K562 (cell line): ENCODE measurements around the gene CFDP1. TPM values are rescaled to one million over a fixed set of nuclear protein-coding genes. Genes with fewer than 3 reads are reported as not detected.

Experiments
- ATAC-seq: fragments of 200-7000 bp; cut with Tn5 transposase; 3 replicates; pipeline ENCODE4 v1.9.1; 2020; ENCODE audit warnings: moderate library complexity
- BruUV-seq: library from RNA; stranded (reverse); fragments of 400-500 nt; replicated peaks from 2 replicates; lab custom pipeline; 2021; lab: Mats Ljungman, UMichigan
- CTCF ChIA-PET: fragments of 300-600 bp; formaldehyde crosslinking; extraction: SDS; loops from one replicate; lab custom pipeline; 2021; ENCODE audit warnings: low intra/inter-chr PET ratio; lab: Yijun Ruan, JAX
- POLR2A ChIA-PET: fragments of 300-600, 350-650 bp; sonication (Branson Sonifier 250); formaldehyde crosslinking; extraction: SDS; loops from one replicate; lab custom pipeline; 2021; ENCODE audit warnings: antibody characterized with exemption, inconsistent platforms; lab: Yijun Ruan, JAX
- DNase-seq, 4 experiments: peaks; one replicate each; pipeline versions ENCODE4 v3.0.0 to v3.0.0-alpha.2; 2011 to 2018; ENCODE audit warnings: low spot score in 3 of 4, mixed read lengths in 3 of 4; ENCODE audit errors: extremely low read depth in 1 of 4
- FAIRE-seq: peaks from 2 replicates; lab custom pipeline; 2011; peaks lifted over from hg19 to GRCh38; lab: Jason Lieb, UNC
- H2AFZ ChIP-seq: 2 replicates; pipeline ENCODE4 v1.6.0; 2011; ENCODE audit warnings: low read depth, low read length, control low read depth, inconsistent platforms
- H3K27ac ChIP-seq: fragments of 200-600 bp; 3 replicates; pipeline ENCODE4 v1.8.0; 2011; ENCODE audit warnings: low read depth, mild to moderate bottlenecking, control low read depth, inconsistent platforms, low read length, moderate library complexity, mixed read lengths; ENCODE audit errors: extremely low read depth
- H3K27me3 ChIP-seq, 2 experiments: fragments of 300-600 bp in 1 of 2; 2 replicates in 1 of 2; 3 replicates in 1 of 2; pipeline versions ENCODE4 v1.6.0 to v1.8.0; 2011; ENCODE audit warnings: inconsistent platforms in 2 of 2, low read length in 2 of 2, mild to moderate bottlenecking in 1 of 2, mixed read lengths in 1 of 2, moderate library complexity in 1 of 2; ENCODE audit not compliant: control insufficient read depth in 2 of 2, insufficient read depth in 2 of 2
- H3K36me3 ChIP-seq: fragments of 300-600 bp; 3 replicates; pipeline ENCODE4 v1.8.0; 2011; ENCODE audit warnings: mild to moderate bottlenecking, low read length, inconsistent platforms; ENCODE audit not compliant: control insufficient read depth, insufficient read depth
- H3K4me1 ChIP-seq, 2 experiments: fragments of 200-600 bp in 1 of 2; replicated peaks in 1 of 2; 2 replicates in 1 of 2; 3 replicates in 1 of 2; pipeline versions ENCODE4 v1.5.1 to v1.8.0; 2011; ENCODE audit warnings: inconsistent platforms in 2 of 2, low read length in 2 of 2, mild to moderate bottlenecking in 1 of 2, mixed read lengths in 1 of 2, moderate library complexity in 1 of 2; ENCODE audit not compliant: control insufficient read depth in 2 of 2, insufficient read depth in 2 of 2
- H3K4me2 ChIP-seq: 2 replicates; pipeline ENCODE4 v1.6.1; 2011; ENCODE audit warnings: low read length, control low read depth, inconsistent platforms, mixed read lengths; ENCODE audit not compliant: insufficient read depth
- H3K4me3 ChIP-seq: fragments of 200-600 bp; sonication (generic), shearing (Covaris generic); 2 replicates; pipeline ENCODE4 v1.5.1; 2016; ENCODE audit warnings: control low read depth, inconsistent platforms
- H3K79me2 ChIP-seq: fragments of 200-600 bp; 3 replicates; pipeline ENCODE4 v1.8.0; 2011; ENCODE audit warnings: low read length, inconsistent platforms; ENCODE audit not compliant: control insufficient read depth, insufficient read depth
- H3K9ac ChIP-seq, 2 experiments: 2 replicates each; pipeline versions ENCODE4 v1.6.0 to v1.6.1; 2011; ENCODE audit warnings: low read depth in 2 of 2, low read length in 2 of 2, control low read depth in 1 of 2, inconsistent platforms in 1 of 2, mild to moderate bottlenecking in 1 of 2, mixed read lengths in 1 of 2; ENCODE audit not compliant: insufficient read depth in 1 of 2
- H3K9me1 ChIP-seq: one replicate; pipeline ENCODE4 v1.6.0; 2011; ENCODE audit warnings: inconsistent platforms, mild to moderate bottlenecking, low read length, moderate library complexity; ENCODE audit not compliant: control insufficient read depth, insufficient read depth
- H3K9me3 ChIP-seq: replicated peaks from 2 replicates; pipeline ENCODE4 v1.5.1; 2011; ENCODE audit warnings: low read depth, low read length, inconsistent platforms; ENCODE audit not compliant: control insufficient read depth, insufficient read depth
- H4K20me1 ChIP-seq: replicated peaks from 2 replicates; pipeline ENCODE4 v1.6.1; 2011; ENCODE audit warnings: low read length, inconsistent platforms, mixed read lengths; ENCODE audit not compliant: control insufficient read depth, insufficient read depth
- ETV5 ChIP-seq: sonication (generic); formaldehyde crosslinking; IDR thresholded peaks from 2 replicates; pipeline ENCODE4 v1.4.0; 2020; ENCODE audit warnings: low read depth, mild to moderate bottlenecking, missing genetic modification reagents
- NFYB ChIP-seq: IDR thresholded peaks from 2 replicates; pipeline ENCODE4 v1.6.1; 2011; ENCODE audit warnings: mild to moderate bottlenecking, moderate library complexity; ENCODE audit not compliant: insufficient read length; ENCODE audit errors: extremely low read depth
- WGBS: fragments of 100-300 bp; shearing (Covaris generic); methylation state at CpG from one replicate; pipeline ENCODE4 v1.1.6; 2016; ENCODE audit warnings: low coverage, mixed read lengths; ENCODE audit not compliant: insufficient coverage; ENCODE audit errors: missing lambda C conversion rate; 5-methylcytosine and 5-hydroxymethylcytosine counted together
- in situ Hi-C: fragments of 300-500 bp; cut with MboI; formaldehyde crosslinking; loops from 4 replicates; pipeline ENCODE4 v1.15.0; 2018; ENCODE audit warnings: inconsistent platforms, mixed read lengths
- intact Hi-C: fragments of 100-400 bp; cut with micrococcal nuclease; formaldehyde crosslinking; loops from 2 replicates; pipeline ENCODE4 v1.14.2; 2022
- polyA plus RNA-seq, 8 experiments: library from polyadenylated mRNA; depleted of rRNA in 4 of 8; stranded (reverse) in 5 of 8; unstranded in 3 of 8; fragments of >200 nt; fragmentation: Nextera tagmentation in 2 of 8; fragmentation: Illumina TruSeq in 1 of 8; extraction: Ambion mirVana in 2 of 8; extraction: Trizol in 1 of 8; gene quantifications; 2 replicates each; pipeline versions ENCODE4 v1.2.1 to v1.2.3, GENCODE V29; 2011 to 2014; ENCODE audit warnings: inconsistent platforms in 1 of 8, missing spikeins in 1 of 8
- total RNA-seq, 7 experiments: library from RNA; depleted of rRNA in 6 of 7; stranded (reverse); fragments of >200 nt in 6 of 7; fragmentation: Illumina TruSeq in 2 of 7; extraction: Trizol in 2 of 7; gene quantifications; 2 replicates each; pipeline versions ENCODE4 v1.2.1 to v1.2.3, GENCODE V29; 2011 to 2021; ENCODE audit warnings: low replicate concordance in 1 of 7
- TF ChIP-seq, protein P1 (sequence below): IDR thresholded peaks from 2 replicates; pipeline ENCODE4 v1.6.1; 2012; ENCODE audit warnings: low read depth, low read length, improper control_type of control experiment, borderline replicate concordance
- TF ChIP-seq, protein P2 (sequence below): sonication (generic); formaldehyde crosslinking; IDR thresholded peaks from 2 replicates; pipeline ENCODE4 v1.8.0; 2022; ENCODE audit warnings: missing genetic modification reagents, mild to moderate bottlenecking, borderline replicate concordance
- TF ChIP-seq, protein P3 (sequence below): fragments of 250-450 bp; sonication (Bioruptor Pico); IDR thresholded peaks from 2 replicates; pipeline ENCODE4 v1.5.0; 2021; ENCODE audit warnings: mild to moderate bottlenecking, moderate library complexity
- TF ChIP-seq, protein P4 (sequence below): fragments of 450-650 bp; IDR thresholded peaks from 2 replicates; pipeline ENCODE4 v1.6.1; 2017; ENCODE audit warnings: mild to moderate bottlenecking, moderate library complexity
- TF ChIP-seq, protein P5 (sequence below): fragments of 250-450 bp; sonication (Bioruptor Pico); IDR thresholded peaks from 2 replicates; pipeline ENCODE4 v1.8.0; 2021; ENCODE audit warnings: moderate library complexity, mild to moderate bottlenecking, inconsistent platforms
- TF ChIP-seq, protein P6 (sequence below): fragments of 450-650 bp; formaldehyde crosslinking; IDR thresholded peaks from 2 replicates; pipeline ENCODE4 v1.4.0; 2020; ENCODE audit warnings: mild to moderate bottlenecking, moderate library complexity

The CFDP1 gene
- total and polyA plus RNA-seq, 9 of the 15 experiments (the other 6 are each of a cell fraction or from before 2014, with no cell fraction given): 31.5 to 78.4 (median 61.7) TPM

DNA sequence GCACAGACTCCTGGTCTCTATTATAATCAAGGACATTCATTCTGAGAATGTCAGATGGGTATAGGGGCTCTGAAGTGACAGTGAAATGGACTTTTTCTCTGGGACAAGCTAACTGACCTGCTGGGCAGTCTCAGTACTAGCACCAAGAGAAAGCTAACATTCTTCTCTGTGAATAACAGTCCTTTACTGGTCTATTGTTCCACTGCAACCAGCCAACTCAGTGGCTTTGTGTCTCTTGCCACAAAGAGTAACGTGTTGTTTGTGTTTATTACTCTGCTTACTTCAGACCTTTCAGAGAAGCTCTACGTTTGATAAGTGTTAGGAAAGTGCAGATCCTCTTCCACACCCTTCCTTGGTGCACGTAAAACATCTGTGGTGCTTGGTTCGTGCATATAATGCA is 120.4 kb downstream of the CFDP1 start (continued):
- TF ChIP-seq, protein P1, sequence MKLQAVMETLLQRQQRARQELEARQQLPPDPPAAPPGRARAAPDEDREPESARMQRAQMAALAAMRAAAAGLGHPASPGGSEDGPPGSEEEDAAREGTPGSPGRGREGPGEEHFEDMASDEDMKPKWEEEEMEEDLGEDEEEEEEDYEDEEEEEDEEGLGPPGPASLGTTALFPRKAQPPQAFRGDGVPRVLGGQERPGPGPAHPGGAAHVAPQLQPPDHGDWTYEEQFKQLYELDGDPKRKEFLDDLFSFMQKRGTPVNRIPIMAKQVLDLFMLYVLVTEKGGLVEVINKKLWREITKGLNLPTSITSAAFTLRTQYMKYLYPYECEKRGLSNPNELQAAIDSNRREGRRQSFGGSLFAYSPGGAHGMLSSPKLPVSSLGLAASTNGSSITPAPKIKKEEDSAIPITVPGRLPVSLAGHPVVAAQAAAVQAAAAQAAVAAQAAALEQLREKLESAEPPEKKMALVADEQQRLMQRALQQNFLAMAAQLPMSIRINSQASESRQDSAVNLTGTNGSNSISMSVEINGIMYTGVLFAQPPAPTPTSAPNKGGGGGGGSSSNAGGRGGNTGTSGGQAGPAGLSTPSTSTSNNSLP: no peak
- TF ChIP-seq ETV5 (CRISPR knock-in tag): no peak
- TF ChIP-seq, protein P2, sequence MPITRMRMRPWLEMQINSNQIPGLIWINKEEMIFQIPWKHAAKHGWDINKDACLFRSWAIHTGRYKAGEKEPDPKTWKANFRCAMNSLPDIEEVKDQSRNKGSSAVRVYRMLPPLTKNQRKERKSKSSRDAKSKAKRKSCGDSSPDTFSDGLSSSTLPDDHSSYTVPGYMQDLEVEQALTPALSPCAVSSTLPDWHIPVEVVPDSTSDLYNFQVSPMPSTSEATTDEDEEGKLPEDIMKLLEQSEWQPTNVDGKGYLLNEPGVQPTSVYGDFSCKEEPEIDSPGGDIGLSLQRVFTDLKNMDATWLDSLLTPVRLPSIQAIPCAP (CRISPR knock-in tag): no peak
- TF ChIP-seq, all 486 proteins: peak for 0

DNA sequence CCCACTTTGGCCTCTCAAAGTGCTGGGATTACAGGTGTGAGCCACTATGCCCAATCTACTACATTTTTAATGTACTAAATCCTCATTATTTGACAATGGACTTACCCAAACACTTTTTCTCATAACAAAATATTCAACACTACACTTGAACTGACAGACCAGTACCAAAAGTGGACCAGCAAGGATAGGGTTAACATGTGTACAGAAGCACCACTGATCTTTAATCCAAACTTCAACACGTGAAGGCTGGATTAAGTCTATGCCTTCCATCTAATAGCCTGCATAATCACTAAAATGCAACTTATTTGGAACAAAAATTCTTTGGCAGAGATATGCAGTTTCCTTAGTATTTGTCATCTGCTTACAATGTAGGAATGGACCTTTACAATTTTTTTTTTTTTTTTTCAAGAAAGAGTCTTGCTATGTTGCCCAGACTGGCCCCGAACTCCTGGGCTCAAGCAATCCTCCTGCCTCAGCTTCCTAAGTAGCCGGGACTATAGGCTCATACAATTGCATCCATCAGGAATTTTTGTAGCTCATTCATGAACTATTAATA is 121.8 kb downstream of the CFDP1 start:
- H3K27me3 ChIP-seq: no peaks in the 10 kb centered on the region
- H3K4me3 ChIP-seq: no peak overlapping the region
- ChIA-PET POLR2A (interaction anchor here (0.9 to 1.3 kb wide), 2 partner anchors 13 to 18 kb away, joined by 4 read pairs; no protein-coding TSS in a partner anchor), CTCF (no interaction called here)
- FAIRE-seq: no peak
- WGBS: 53% methylated on average over 3 of the region's 3 CpGs
- peaks cover 4% of the 10 kb centered on the region; the same call in 1 of the 3 replicates for H3K36me3 ChIP-seq
- no peak overlapping the region for H3K27ac ChIP-seq
- no peaks in the 10 kb centered on the region for H3K9me1 ChIP-seq
- H3K4me1 ChIP-seq: peaks cover 3 to 22% of the 10 kb centered on the region in 2 experiments; a peak in 4 of 5 replicates
- H4K20me1 ChIP-seq: no peaks in the 10 kb centered on the region
- no peak overlapping the region for H3K4me2 ChIP-seq
- no peaks in the 10 kb centered on the region for H3K9me3 ChIP-seq
- H3K79me2 ChIP-seq: no peaks in the 10 kb centered on the region
- BruUV-seq: no TSS peak
- no peak overlapping the region for H2AFZ ChIP-seq
- DNase-seq: no peak
- intact Hi-C loops: no loop called here
- ATAC-seq: no peak
- no peak overlapping the region for H3K9ac ChIP-seq
- in situ Hi-C loops: no loop called here
- TF ChIP-seq, protein P3, sequence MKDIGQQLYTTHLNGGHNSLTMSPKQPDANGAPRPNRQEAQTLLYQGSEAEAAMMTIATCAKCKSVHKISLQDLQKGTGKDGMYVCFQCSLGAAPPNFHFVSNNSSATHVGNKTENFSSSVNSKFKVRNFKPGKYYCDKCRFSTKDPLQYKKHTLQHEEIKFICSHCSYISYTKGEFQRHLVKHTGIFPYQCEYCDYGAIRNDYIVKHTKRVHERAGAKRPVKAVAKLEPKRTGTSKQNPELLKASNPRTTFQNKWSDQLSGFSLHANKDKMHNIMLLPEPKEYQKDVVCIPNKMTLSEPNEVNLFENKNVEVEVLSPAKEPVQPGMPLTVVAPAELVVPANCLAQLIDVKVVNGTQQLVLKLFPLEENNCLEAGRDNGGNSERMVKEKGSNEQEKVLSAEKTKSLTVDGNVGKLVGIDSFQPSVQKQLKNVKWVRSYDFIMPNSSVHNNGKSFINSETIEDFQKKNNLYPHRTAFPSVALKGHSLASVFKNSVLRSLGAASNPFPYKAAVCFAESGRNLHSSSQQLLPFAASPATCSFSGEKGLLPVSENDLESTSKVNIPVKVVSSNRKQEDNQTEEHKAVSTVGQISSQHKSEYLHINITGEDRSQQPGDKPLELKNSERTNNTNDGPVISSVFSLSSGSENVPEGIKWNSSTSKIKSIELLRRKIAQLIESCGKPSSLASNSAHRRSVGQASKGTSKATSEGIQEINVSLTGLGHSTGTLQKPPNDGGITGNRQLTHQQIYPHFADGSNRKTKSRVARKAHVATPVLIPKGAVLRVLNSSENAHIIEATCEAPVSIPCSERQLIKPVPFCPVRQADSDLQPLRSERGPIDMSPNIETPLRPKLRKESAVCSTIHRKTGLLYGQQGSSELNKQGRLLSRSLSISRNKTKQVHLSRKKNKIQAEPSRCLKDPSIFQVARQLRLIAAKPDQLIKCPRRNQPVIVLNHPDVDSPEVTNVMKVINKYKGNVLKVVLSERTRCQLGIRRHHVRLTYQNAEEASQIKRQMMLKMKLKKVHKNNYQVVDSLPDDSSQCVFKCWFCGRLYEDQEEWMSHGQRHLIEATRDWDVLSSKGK (CRISPR knock-in tag): no peak
- TF ChIP-seq, protein P4, sequence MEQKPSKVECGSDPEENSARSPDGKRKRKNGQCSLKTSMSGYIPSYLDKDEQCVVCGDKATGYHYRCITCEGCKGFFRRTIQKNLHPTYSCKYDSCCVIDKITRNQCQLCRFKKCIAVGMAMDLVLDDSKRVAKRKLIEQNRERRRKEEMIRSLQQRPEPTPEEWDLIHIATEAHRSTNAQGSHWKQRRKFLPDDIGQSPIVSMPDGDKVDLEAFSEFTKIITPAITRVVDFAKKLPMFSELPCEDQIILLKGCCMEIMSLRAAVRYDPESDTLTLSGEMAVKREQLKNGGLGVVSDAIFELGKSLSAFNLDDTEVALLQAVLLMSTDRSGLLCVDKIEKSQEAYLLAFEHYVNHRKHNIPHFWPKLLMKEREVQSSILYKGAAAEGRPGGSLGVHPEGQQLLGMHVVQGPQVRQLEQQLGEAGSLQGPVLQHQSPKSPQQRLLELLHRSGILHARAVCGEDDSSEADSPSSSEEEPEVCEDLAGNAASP: no peak
- TF ChIP-seq, protein P5, sequence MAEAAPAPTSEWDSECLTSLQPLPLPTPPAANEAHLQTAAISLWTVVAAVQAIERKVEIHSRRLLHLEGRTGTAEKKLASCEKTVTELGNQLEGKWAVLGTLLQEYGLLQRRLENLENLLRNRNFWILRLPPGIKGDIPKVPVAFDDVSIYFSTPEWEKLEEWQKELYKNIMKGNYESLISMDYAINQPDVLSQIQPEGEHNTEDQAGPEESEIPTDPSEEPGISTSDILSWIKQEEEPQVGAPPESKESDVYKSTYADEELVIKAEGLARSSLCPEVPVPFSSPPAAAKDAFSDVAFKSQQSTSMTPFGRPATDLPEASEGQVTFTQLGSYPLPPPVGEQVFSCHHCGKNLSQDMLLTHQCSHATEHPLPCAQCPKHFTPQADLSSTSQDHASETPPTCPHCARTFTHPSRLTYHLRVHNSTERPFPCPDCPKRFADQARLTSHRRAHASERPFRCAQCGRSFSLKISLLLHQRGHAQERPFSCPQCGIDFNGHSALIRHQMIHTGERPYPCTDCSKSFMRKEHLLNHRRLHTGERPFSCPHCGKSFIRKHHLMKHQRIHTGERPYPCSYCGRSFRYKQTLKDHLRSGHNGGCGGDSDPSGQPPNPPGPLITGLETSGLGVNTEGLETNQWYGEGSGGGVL (CRISPR knock-in tag): no peak
- no peak for TF ChIP-seq NFYB
- TF ChIP-seq, protein P6, sequence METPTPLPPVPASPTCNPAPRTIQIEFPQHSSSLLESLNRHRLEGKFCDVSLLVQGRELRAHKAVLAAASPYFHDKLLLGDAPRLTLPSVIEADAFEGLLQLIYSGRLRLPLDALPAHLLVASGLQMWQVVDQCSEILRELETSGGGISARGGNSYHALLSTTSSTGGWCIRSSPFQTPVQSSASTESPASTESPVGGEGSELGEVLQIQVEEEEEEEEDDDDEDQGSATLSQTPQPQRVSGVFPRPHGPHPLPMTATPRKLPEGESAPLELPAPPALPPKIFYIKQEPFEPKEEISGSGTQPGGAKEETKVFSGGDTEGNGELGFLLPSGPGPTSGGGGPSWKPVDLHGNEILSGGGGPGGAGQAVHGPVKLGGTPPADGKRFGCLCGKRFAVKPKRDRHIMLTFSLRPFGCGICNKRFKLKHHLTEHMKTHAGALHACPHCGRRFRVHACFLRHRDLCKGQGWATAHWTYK (CRISPR knock-in tag): no peak
